ENCODE data around the gene SLC23A1. TPM values are rescaled to one million over a fixed set of nuclear protein-coding genes. Genes with fewer than 3 reads are reported as not detected.

Gene SLC23A1
- total RNA-seq, 6 experiments from 2014 or later = 11.7 to 51.0 (median 22.8) TPM

DNA sequence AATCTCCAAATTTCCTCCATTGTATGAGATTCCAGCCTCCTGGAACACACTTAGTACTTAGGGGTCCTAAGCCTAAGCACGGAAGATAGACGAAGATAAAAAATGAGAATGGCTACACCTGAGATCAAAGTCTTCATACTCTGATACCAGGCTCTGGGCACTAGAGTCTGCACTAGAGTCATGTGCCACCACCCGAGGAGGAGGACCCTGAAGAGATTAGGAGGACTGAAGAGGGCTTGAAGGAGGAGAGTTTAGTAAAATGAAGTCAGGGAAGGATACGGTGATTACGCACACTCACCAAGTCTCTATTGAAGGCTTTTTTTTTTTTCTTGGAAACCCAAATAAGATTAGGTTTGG is 21.4 kb upstream of the SLC23A1 start:
- Histone ChIP-seq H3K4me3 (peak overlapping the region; percentile 56 to 71 (median 60)), H3K9me3 (no peaks in the 10 kb centered on the region), H3K27me3 (no peaks in the 10 kb centered on the region), H3K27ac (peak overlapping the region; percentile 56 to 78 (median 72)), H3K4me1 (peaks cover 0 to 8% (median 0%) of the 10 kb centered on the region in 4 donors), H3K36me3 (no peaks in the 10 kb centered on the region)
- 72% methylated on average over 5 of the region's 5 CpGs for WGBS (ENCODE audit: insufficient coverage, low coverage, low lambda C conversion rate, missing lambda C conversion rate)
- intact Hi-C loops (cut with DNase I) = no loop called here
- TF ChIP-seq CTCF (IDR thresholded peaks at IDR 0.05) = no peak
- TF ChIP-seq POLR2A (IDR thresholded peaks at IDR 0.05) = no peak
- DNase-seq (no peak), ATAC-seq (no peak)

- 2% methylated on average over 15 of the region's 41 CpGs for WGBS (ENCODE audit: insufficient coverage, low coverage, low lambda C conversion rate, missing lambda C conversion rate)
- no peaks in the 10 kb centered on the region for H3K27me3 ChIP-seq
- ATAC-seq (peak; percentile 96 to 97 (median 97)), DNase-seq (peak; percentile 97 to 98 (median 97))
- H3K27ac ChIP-seq = peak within 1 kb of the TSS; percentile 56 to 78 (median 72)
- H3K4me3 ChIP-seq = peak within 1 kb of the TSS; percentile 56 to 71 (median 60)
- peaks cover 0 to 8% (median 0%) of the 10 kb centered on the region in 4 donors for H3K4me1 ChIP-seq
- H3K9me3 ChIP-seq = no peaks in the 10 kb centered on the region
- intact Hi-C loops (cut with DNase I) = no loop called here
- H3K36me3 ChIP-seq = no peaks in the 10 kb centered on the region
- TF ChIP-seq POLR2A (IDR thresholded peaks at IDR 0.05) = peak; percentile 20
- no peak for TF ChIP-seq CTCF (IDR thresholded peaks at IDR 0.05)
These were observed 20.8 kb upstream of the SLC23A1 start, which contains the start of gene SPATA24 for GRCh38 chr5:139403787-139404483. TSS of gene SPATA24 (minus strand) at chr5:139404089. CDS start at chr5:139404060, 29 bp downstream.

DNA sequence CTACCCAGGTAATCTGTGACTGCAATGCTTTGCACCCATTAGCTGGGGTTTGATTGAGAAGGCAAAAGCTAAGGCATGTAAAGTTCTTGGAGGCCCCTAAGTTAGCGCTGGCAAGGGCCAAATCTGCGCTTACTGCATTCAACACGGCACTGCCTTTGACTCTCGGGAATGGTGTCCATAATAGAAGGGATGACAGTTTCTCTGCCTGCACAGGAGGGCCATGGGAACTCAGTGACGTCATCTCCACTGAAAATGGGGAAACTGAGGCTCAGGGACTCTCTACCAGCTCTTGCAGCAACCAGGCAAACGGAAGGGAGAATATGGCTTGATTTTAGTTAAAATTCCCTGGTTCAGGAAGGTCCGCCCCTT is 20.3 kb upstream of the SLC23A1 start:
- 34% methylated on average over 6 of the region's 7 CpGs for WGBS (ENCODE audit: insufficient coverage, low coverage, low lambda C conversion rate, missing lambda C conversion rate)
- Histone ChIP-seq H3K4me3 (peak overlapping the region; percentile 56 to 71 (median 60)), H3K9me3 (no peaks in the 10 kb centered on the region), H3K4me1 (peaks cover 0 to 4% (median 0%) of the 10 kb centered on the region in 4 donors), H3K36me3 (no peaks in the 10 kb centered on the region), H3K27me3 (no peaks in the 10 kb centered on the region), H3K27ac (peak overlapping the region; percentile 56 to 78 (median 72))
- no peak for ATAC-seq
- intact Hi-C loops (cut with DNase I) = no loop called here
- TF ChIP-seq POLR2A (IDR thresholded peaks at IDR 0.05) (no peak), CTCF (IDR thresholded peaks at IDR 0.05) (no peak)
- no peak for DNase-seq

- TF ChIP-seq POLR2A (IDR thresholded peaks at IDR 0.05) (no peak), CTCF (IDR thresholded peaks at IDR 0.05) (peak; percentile 29 to 55 (median 40))
- no peaks in the 10 kb centered on the region for H3K9me3 ChIP-seq
- no peak overlapping the region for H3K27ac ChIP-seq
- no peaks in the 10 kb centered on the region for H3K36me3 ChIP-seq
- 69% methylated on average over 5 of the region's 7 CpGs for WGBS (ENCODE audit: insufficient coverage, low coverage, low lambda C conversion rate, missing lambda C conversion rate)
- H3K4me3 ChIP-seq = no peak overlapping the region
- no peaks in the 10 kb centered on the region for H3K27me3 ChIP-seq
- peak in 3 of 4 donors; percentile 7 to 38 (median 12) for ATAC-seq
- peaks cover 0 to 4% (median 0%) of the 10 kb centered on the region in 4 donors for H3K4me1 ChIP-seq
- intact Hi-C loops (cut with DNase I) = no loop called here
- peak in 1 of 3 donors; percentile 48 for DNase-seq
These were observed 19.6 kb upstream of the SLC23A1 start for GRCh38 chr5:139402561-139403158.
